HCT116 (cell line): ENCODE measurements around the gene CNKSR3. TPM values are rescaled to one million over a fixed set of nuclear protein-coding genes. Genes with fewer than 3 reads are reported as not detected.

ENCODE experiments used
- ATAC-seq: fragments of 200-7000 bp; cut with Tn5 transposase; 2 replicates; pipeline ENCODE4 v1.9.1; 2020; ENCODE audit warnings: mild to moderate bottlenecking, moderate library complexity
- BruUV-seq: library from RNA; stranded (reverse); fragments of 400-500 nt; replicated peaks from 2 replicates; lab custom pipeline; 2021; lab: Mats Ljungman, UMichigan
- CTCF ChIA-PET: fragments of 300-600 bp; sonication (Branson Sonifier 250); formaldehyde crosslinking; loops from one replicate; lab custom pipeline; 2021; ENCODE audit warnings: antibody characterized with exemption; lab: Charles Lee
- POLR2A ChIA-PET: fragments of 300-600, 350-600 bp; sonication (Branson Sonifier 250); formaldehyde crosslinking; loops from one replicate; lab custom pipeline; 2021; ENCODE audit warnings: antibody characterized with exemption; lab: Charles Lee
- RAD21 ChIA-PET, 2 experiments: fragments of 300-600 bp; sonication (Branson Sonifier 250); formaldehyde crosslinking; loops; one replicate each; lab custom pipeline; 2023; ENCODE audit warnings: low total read pairs in 2 of 2; ENCODE audit not compliant: uncharacterized antibody in 2 of 2, unreplicated experiment in 2 of 2, low non-redundant PET in 1 of 2; lab: Charles Lee
- DNase-seq: peaks from one replicate; pipeline ENCODE4 v3.0.0-alpha.2; 2010; ENCODE audit warnings: low read depth, low spot score
- H2AFZ ChIP-seq: fragments of 200-600 bp; shearing (Covaris generic), sonication (generic); 2 replicates; pipeline ENCODE4 v1.6.1; 2017; ENCODE audit warnings: low read depth, mixed run types, mixed read lengths, antibody characterized with exemption, low read length; ENCODE audit not compliant: poor library complexity, severe bottlenecking
- H3K27ac ChIP-seq: 2 replicates; pipeline ENCODE4 v1.5.1; 2012; ENCODE audit warnings: low read depth, low read length
- H3K27me3 ChIP-seq: fragments of 200-600 bp; sonication (generic); 2 replicates; pipeline ENCODE4 v1.6.1; 2016; ENCODE audit warnings: mixed run types, low read length, mixed read lengths; ENCODE audit not compliant: insufficient read depth
- H3K36me3 ChIP-seq, 2 experiments: fragments of 200-500 bp in 1 of 2; fragments of 200-600 bp in 1 of 2; sonication (Bioruptor generic) in 1 of 2; sonication (generic) in 1 of 2; 2 replicates each; pipeline versions ENCODE4 v1.5.1 to v1.6.1; 2014 to 2016; ENCODE audit warnings: low read length in 2 of 2, inconsistent platforms in 1 of 2, mixed read lengths in 1 of 2, mixed run types in 1 of 2; ENCODE audit not compliant: insufficient read depth in 2 of 2, control insufficient read depth in 1 of 2
- H3K4me1 ChIP-seq, 2 experiments: fragments of 200-600 bp in 1 of 2; sonication (generic) in 1 of 2; 2 replicates each; pipeline versions ENCODE4 v1.5.1 to v1.6.1; 2012 to 2017; ENCODE audit warnings: low read length in 2 of 2, inconsistent platforms in 1 of 2, mild to moderate bottlenecking in 1 of 2, mixed read lengths in 1 of 2, mixed run types in 1 of 2, moderate library complexity in 1 of 2; ENCODE audit not compliant: insufficient read depth in 2 of 2, control insufficient read depth in 1 of 2
- H3K4me2 ChIP-seq: fragments of 200-600 bp; sonication (generic); 2 replicates; pipeline ENCODE4 v1.6.1; 2017; ENCODE audit warnings: mixed run types, low read length, mixed read lengths
- H3K4me3 ChIP-seq, 2 experiments: fragments of 200-600 bp in 1 of 2; sonication (generic) in 1 of 2; replicated peaks in 1 of 2; 2 replicates each; pipeline ENCODE4 v1.5.1; 2011 to 2016; ENCODE audit warnings: low read length in 2 of 2, control low read depth in 1 of 2, low read depth in 1 of 2, mild to moderate bottlenecking in 1 of 2, mixed read lengths in 1 of 2, mixed run types in 1 of 2
- H3K79me2 ChIP-seq: fragments of 200-600 bp; sonication (generic); 2 replicates; pipeline ENCODE4 v1.6.1; 2017; ENCODE audit warnings: mild to moderate bottlenecking, mixed run types, low read length, moderate library complexity, mixed read lengths; ENCODE audit not compliant: insufficient read depth
- H3K9ac ChIP-seq: fragments of 200-600 bp; sonication (generic); 2 replicates; pipeline ENCODE4 v1.6.1; 2016; ENCODE audit warnings: low read length, mixed read lengths
- H3K9me2 ChIP-seq: fragments of 200-600 bp; sonication (generic), shearing (Covaris generic); 2 replicates; pipeline ENCODE4 v1.6.1; 2017; ENCODE audit warnings: mixed run types, mild to moderate bottlenecking, moderate library complexity; ENCODE audit not compliant: insufficient read depth
- H3K9me3 ChIP-seq, 2 experiments: fragments of 200-500 bp in 1 of 2; fragments of 200-600 bp in 1 of 2; sonication (Bioruptor generic) in 1 of 2; sonication (generic) in 1 of 2; 2 replicates each; pipeline ENCODE4 v1.6.1; 2014 to 2017; ENCODE audit warnings: low read length in 2 of 2, mixed read lengths in 2 of 2, inconsistent platforms in 1 of 2, low read depth in 1 of 2, mild to moderate bottlenecking in 1 of 2, mixed run types in 1 of 2, moderate library complexity in 1 of 2; ENCODE audit not compliant: control insufficient read depth in 1 of 2, insufficient read depth in 1 of 2
- H4K20me1 ChIP-seq: fragments of 200-600 bp; sonication (generic), shearing (Covaris generic); 2 replicates; pipeline ENCODE4 v1.6.1; 2017; ENCODE audit warnings: mixed run types, mild to moderate bottlenecking, moderate library complexity; ENCODE audit not compliant: insufficient read depth
- CBX3 ChIP-seq: IDR thresholded peaks from 2 replicates; pipeline ENCODE4 v1.6.1; 2012; ENCODE audit warnings: low read depth
- EGR1 ChIP-seq: IDR thresholded peaks from 2 replicates; pipeline ENCODE4 v1.6.1; 2012; ENCODE audit warnings: low read depth
- ELF1 ChIP-seq: IDR thresholded peaks from 2 replicates; pipeline ENCODE4 v1.6.1; 2012; ENCODE audit warnings: low read depth, borderline replicate concordance
- EZH2 ChIP-seq: fragments of 200-600 bp; sonication (generic); IDR thresholded peaks from 2 replicates; pipeline ENCODE4 v1.6.1; 2017; ENCODE audit warnings: antibody characterized with exemption, mixed run types
- EZH2phosphoT487 ChIP-seq: fragments of 200-600 bp; IDR thresholded peaks from 2 replicates; pipeline ENCODE4 v1.6.1; 2018; ENCODE audit warnings: antibody characterized with exemption, borderline replicate concordance
- FOSL1 ChIP-seq: IDR thresholded peaks from 2 replicates; pipeline ENCODE4 v1.6.1; 2012; ENCODE audit warnings: low read depth
- MAX ChIP-seq: IDR thresholded peaks from 2 replicates; pipeline ENCODE4 v1.6.1; 2012
- POLR2A ChIP-seq: IDR thresholded peaks from 2 replicates; pipeline ENCODE4 v1.7.0; 2011; ENCODE audit warnings: borderline replicate concordance; ENCODE audit not compliant: insufficient read depth, insufficient read length; ENCODE audit errors: extremely low read depth
- POLR2AphosphoS5 ChIP-seq: IDR thresholded peaks from 2 replicates; pipeline ENCODE4 v1.6.1; 2011; ENCODE audit warnings: mild to moderate bottlenecking, low read depth, low read length, moderate library complexity
- RAD21 ChIP-seq: IDR thresholded peaks from 2 replicates; pipeline ENCODE4 v1.6.1; 2012; ENCODE audit warnings: low read depth, mild to moderate bottlenecking
- SP1 ChIP-seq: IDR thresholded peaks from 2 replicates; pipeline ENCODE4 v1.6.1; 2012; ENCODE audit warnings: low read depth
- SRF ChIP-seq: IDR thresholded peaks from 2 replicates; pipeline ENCODE4 v1.6.1; 2012; ENCODE audit warnings: low read depth
- TCF7L2 ChIP-seq: IDR thresholded peaks from 2 replicates; pipeline ENCODE4 v1.7.0; 2011; ENCODE audit warnings: borderline replicate concordance, inconsistent platforms; ENCODE audit not compliant: insufficient read depth, insufficient read length; ENCODE audit errors: extremely low read depth
- YY1 ChIP-seq: IDR thresholded peaks from 2 replicates; pipeline ENCODE4 v1.6.1; 2011; ENCODE audit warnings: low read length, low read depth, moderate library complexity, mild to moderate bottlenecking; ENCODE audit not compliant: insufficient replicate concordance; ENCODE audit errors: extremely low read depth
- ZBTB33 ChIP-seq: IDR thresholded peaks from 2 replicates; pipeline ENCODE4 v1.6.1; 2011; ENCODE audit warnings: mild to moderate bottlenecking, low read length, moderate library complexity; ENCODE audit not compliant: insufficient replicate concordance; ENCODE audit errors: extremely low read depth
- ZFX ChIP-seq: fragments of 450-650 bp; IDR thresholded peaks from 2 replicates; pipeline ENCODE4 v1.6.1; 2017
- ZNF274 ChIP-seq: fragments of 200-500 bp; sonication (Bioruptor generic); IDR thresholded peaks from 2 replicates; pipeline ENCODE4 v1.6.1; 2014; ENCODE audit warnings: mild to moderate bottlenecking, low read depth, low read length, inconsistent platforms
- intact Hi-C: fragments of 100-400 bp; cut with micrococcal nuclease; formaldehyde crosslinking; loops from 2 replicates; pipeline ENCODE4 v1.10.0; 2022
- total RNA-seq: library from RNA; stranded (reverse); gene quantifications from one replicate; pipeline ENCODE4 v1.2.1, GENCODE V29; 2021; ENCODE audit not compliant: unreplicated experiment

CNKSR3 gene
- total RNA-seq, 1 experiment from 2014 or later: 15.4 TPM

- H3K9me2 ChIP-seq: no peaks in the 10 kb centered on the region
- H3K4me3 ChIP-seq: no peak overlapping the region
- no peak overlapping the region for H2AFZ ChIP-seq
- H4K20me1 ChIP-seq: no peaks in the 10 kb centered on the region
- no peaks in the 10 kb centered on the region for H3K27me3 ChIP-seq
- H3K9ac ChIP-seq: no peak overlapping the region
- no peak for DNase-seq
- ATAC-seq: no peak
- H3K27ac ChIP-seq: no peak overlapping the region
- no peaks in the 10 kb centered on the region for H3K79me2 ChIP-seq
- H3K4me2 ChIP-seq: no peak overlapping the region
- POLR2A ChIA-PET: no interaction called here
- intact Hi-C loops: no loop called here
- TF ChIP-seq RAD21: no peak
- no peak for TF ChIP-seq ZFX
- TF ChIP-seq ZNF274: no peak
- TF ChIP-seq, all 23 proteins: peak for 0
- no peaks in the 10 kb centered on the region for H3K4me1 ChIP-seq
- no TSS peak for BruUV-seq
- CTCF ChIA-PET: no interaction called here
- RAD21 ChIA-PET: no interaction called here
- H3K9me3 ChIP-seq: no peaks in the 10 kb centered on the region
- no peaks in the 10 kb centered on the region for H3K36me3 ChIP-seq
Observed at GRCh38 chr6:154440422-154441043, 70.0 kb downstream of the CNKSR3 start.

- Histone ChIP-seq H3K9ac (no peak overlapping the region), H2AFZ (no peak overlapping the region), H3K4me1 (no peaks in the 10 kb centered on the region), H3K79me2 (no peaks in the 10 kb centered on the region), H3K9me2 (no peaks in the 10 kb centered on the region), H3K36me3 (no peaks in the 10 kb centered on the region), H3K27me3 (no peaks in the 10 kb centered on the region), H3K9me3 (no peaks in the 10 kb centered on the region), H4K20me1 (no peaks in the 10 kb centered on the region), H3K27ac (no peak overlapping the region), H3K4me2 (no peak overlapping the region), H3K4me3 (no peak overlapping the region)
- no TSS peak for BruUV-seq
- ChIA-PET POLR2A (no interaction called here), RAD21 (no interaction called here), CTCF (no interaction called here)
- no peak for DNase-seq
- ATAC-seq: no peak
- intact Hi-C loops: no loop called here
- TF ChIP-seq POLR2AphosphoS5: no peak
- no peak for TF ChIP-seq SRF
- no peak for TF ChIP-seq ZBTB33
- no peak for TF ChIP-seq CBX3
- TF ChIP-seq TCF7L2: no peak
- TF ChIP-seq FOSL1: no peak
- TF ChIP-seq SP1: no peak
- no peak for TF ChIP-seq EZH2phosphoT487
- no peak for TF ChIP-seq MAX
- no peak for TF ChIP-seq EZH2
- no peak for TF ChIP-seq POLR2A
- TF ChIP-seq EGR1: no peak
- no peak for TF ChIP-seq RAD21
- no peak for TF ChIP-seq YY1
- TF ChIP-seq ELF1: no peak
- no peak for TF ChIP-seq ZNF274
Observed at GRCh38 chr6:154440022-154440421, 70.5 kb downstream of the CNKSR3 start.
